ENCODE results near the gene ALDH1B1.

DNA sequence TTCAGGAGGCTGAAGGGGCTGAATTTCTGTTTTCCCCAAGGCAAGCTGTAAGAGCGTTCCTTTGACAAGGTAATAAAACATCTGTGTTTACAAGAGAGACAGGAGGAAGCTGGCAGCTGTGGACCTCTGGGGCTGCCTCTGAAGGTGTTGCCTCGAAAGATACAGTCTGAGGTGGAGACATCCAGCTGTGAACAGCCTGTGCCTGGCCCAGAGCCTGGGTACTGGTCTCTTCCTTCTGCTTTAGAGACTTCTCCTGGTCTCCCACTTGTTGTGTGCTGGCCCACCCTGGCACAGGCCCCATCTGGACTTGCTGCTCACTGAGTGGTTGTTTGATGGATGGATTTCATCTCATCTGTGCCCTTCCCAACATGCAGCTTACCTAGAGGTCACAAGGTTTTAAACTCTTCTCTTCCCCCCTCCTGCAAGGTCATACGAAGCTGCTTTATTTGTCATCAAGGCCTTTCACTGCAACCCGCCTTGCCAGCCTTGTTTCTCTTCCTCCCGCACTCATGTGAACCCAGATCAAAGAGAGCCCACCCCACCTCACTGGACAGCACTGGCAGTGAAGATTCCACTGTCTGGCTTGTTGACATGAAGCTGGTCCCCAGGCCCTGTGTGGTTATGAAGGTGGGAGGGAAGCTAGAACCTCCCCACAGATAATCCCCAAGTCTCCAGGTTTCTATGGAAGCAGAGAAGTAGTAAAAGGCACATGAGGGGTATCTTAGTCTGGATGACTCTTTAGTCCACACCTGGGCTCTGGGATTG, 35.0 kb upstream of the ALDH1B1 start:
- TF ChIP-seq, protein P1, sequence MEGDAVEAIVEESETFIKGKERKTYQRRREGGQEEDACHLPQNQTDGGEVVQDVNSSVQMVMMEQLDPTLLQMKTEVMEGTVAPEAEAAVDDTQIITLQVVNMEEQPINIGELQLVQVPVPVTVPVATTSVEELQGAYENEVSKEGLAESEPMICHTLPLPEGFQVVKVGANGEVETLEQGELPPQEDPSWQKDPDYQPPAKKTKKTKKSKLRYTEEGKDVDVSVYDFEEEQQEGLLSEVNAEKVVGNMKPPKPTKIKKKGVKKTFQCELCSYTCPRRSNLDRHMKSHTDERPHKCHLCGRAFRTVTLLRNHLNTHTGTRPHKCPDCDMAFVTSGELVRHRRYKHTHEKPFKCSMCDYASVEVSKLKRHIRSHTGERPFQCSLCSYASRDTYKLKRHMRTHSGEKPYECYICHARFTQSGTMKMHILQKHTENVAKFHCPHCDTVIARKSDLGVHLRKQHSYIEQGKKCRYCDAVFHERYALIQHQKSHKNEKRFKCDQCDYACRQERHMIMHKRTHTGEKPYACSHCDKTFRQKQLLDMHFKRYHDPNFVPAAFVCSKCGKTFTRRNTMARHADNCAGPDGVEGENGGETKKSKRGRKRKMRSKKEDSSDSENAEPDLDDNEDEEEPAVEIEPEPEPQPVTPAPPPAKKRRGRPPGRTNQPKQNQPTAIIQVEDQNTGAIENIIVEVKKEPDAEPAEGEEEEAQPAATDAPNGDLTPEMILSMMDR (IDR thresholded peaks at IDR 0.05 in 2 of 3, conservative IDR thresholded peaks at IDR 0.05 in 1 of 3; ENCODE audit: control insufficient read depth in 2 of 3, extremely low read depth in 1 of 3, insufficient read depth in 1 of 3, low read depth in 3 of 3, low read length in 3 of 3) = no peak
- TF ChIP-seq, protein P2, sequence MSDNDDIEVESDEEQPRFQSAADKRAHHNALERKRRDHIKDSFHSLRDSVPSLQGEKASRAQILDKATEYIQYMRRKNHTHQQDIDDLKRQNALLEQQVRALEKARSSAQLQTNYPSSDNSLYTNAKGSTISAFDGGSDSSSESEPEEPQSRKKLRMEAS (IDR thresholded peaks at IDR 0.05; ENCODE audit: low read depth, low read length) = no peak
- TF ChIP-seq, protein P3, sequence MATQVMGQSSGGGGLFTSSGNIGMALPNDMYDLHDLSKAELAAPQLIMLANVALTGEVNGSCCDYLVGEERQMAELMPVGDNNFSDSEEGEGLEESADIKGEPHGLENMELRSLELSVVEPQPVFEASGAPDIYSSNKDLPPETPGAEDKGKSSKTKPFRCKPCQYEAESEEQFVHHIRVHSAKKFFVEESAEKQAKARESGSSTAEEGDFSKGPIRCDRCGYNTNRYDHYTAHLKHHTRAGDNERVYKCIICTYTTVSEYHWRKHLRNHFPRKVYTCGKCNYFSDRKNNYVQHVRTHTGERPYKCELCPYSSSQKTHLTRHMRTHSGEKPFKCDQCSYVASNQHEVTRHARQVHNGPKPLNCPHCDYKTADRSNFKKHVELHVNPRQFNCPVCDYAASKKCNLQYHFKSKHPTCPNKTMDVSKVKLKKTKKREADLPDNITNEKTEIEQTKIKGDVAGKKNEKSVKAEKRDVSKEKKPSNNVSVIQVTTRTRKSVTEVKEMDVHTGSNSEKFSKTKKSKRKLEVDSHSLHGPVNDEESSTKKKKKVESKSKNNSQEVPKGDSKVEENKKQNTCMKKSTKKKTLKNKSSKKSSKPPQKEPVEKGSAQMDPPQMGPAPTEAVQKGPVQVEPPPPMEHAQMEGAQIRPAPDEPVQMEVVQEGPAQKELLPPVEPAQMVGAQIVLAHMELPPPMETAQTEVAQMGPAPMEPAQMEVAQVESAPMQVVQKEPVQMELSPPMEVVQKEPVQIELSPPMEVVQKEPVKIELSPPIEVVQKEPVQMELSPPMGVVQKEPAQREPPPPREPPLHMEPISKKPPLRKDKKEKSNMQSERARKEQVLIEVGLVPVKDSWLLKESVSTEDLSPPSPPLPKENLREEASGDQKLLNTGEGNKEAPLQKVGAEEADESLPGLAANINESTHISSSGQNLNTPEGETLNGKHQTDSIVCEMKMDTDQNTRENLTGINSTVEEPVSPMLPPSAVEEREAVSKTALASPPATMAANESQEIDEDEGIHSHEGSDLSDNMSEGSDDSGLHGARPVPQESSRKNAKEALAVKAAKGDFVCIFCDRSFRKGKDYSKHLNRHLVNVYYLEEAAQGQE (IDR thresholded peaks at IDR 0.05; ENCODE audit: low read depth, low read length) = no peak
